GM11168 (cell line): ENCODE results near the gene MBD3L2.
"Not testable (repeated sequence)": the region's sequence is repeated elsewhere in the genome, so short reads cannot be mapped to it uniquely, and the experiment has no call there.

Source experiments
- in situ Hi-C: fragments of 300-500 bp; cut with MboI; formaldehyde crosslinking; loops from one replicate; pipeline ENCODE4 v1.12.0; 2022; ENCODE audit warnings: low sequenced_read_pairs; ENCODE audit not compliant: unreplicated experiment

Gene MBD3L2

GRCh38 chr19:7058576-7058975 is 9.5 kb downstream of the MBD3L2 start, which contains the start of gene MBD3L3:
Gene MBD3L3 (minus strand): TSS chr19:7058676. CDS start chr19:7058605, 71 bp downstream.
- in situ Hi-C loops, result not testable (repeated sequence)

GRCh38 chr19:7059977-7060376 is 10.9 kb downstream of the MBD3L2 start:
- in situ Hi-C loops, result not testable (repeated sequence)

- in situ Hi-C loops, result no loop called here
Measured at GRCh38 chr19:7063339-7063738, 14.2 kb downstream of the MBD3L2 start.

- in situ Hi-C loops, result no loop called here
Measured at GRCh38 chr19:7063764-7064418, 14.8 kb downstream of the MBD3L2 start.

- in situ Hi-C loops, result not testable (repeated sequence)
Measured at GRCh38 chr19:7067122-7067521, 18.0 kb downstream of the MBD3L2 start.

- in situ Hi-C loops, result no loop called here
Measured at GRCh38 chr19:7067716-7068115, 18.6 kb downstream of the MBD3L2 start.

- in situ Hi-C loops, result no loop called here
Measured at GRCh38 chr19:7068599-7068998, 19.5 kb downstream of the MBD3L2 start.

- in situ Hi-C loops, result no loop called here
Measured at GRCh38 chr19:7069042-7069903, 20.2 kb downstream of the MBD3L2 start, which contains the start of gene ZNF557. Gene ZNF557 (plus strand): TSS chr19:7069703. CDS start chr19:7075075, 5,372 bp downstream.

GRCh38 chr19:7069904-7070226 is 20.7 kb downstream of the MBD3L2 start:
- in situ Hi-C loops, result no loop called here

GRCh38 chr19:7072541-7072940 is 23.4 kb downstream of the MBD3L2 start:
- in situ Hi-C loops, result no loop called here

- in situ Hi-C loops, result loop anchor here (25.0 kb wide), 1 partner anchor 738 kb away; no protein-coding TSS in a partner anchor
Measured at GRCh38 chr19:7074705-7075282, 25.7 kb downstream of the MBD3L2 start.

GRCh38 chr19:7076151-7076550 is 27.0 kb downstream of the MBD3L2 start:
- in situ Hi-C loops, result loop anchor here (25.0 kb wide), 1 partner anchor 736 kb away; no protein-coding TSS in a partner anchor

- in situ Hi-C loops, result loop anchor here (25.0 kb wide), 1 partner anchor 734 kb away; no protein-coding TSS in a partner anchor
Measured at GRCh38 chr19:7078008-7078407, 28.9 kb downstream of the MBD3L2 start.

GRCh38 chr19:7083076-7083956 is 34.2 kb downstream of the MBD3L2 start:
- in situ Hi-C loops, result loop anchor here (25.0 kb wide), 1 partner anchor 729 kb away; no protein-coding TSS in a partner anchor

- in situ Hi-C loops, result loop anchor here (25.0 kb wide), 1 partner anchor 723 kb away; no protein-coding TSS in a partner anchor
Measured at GRCh38 chr19:7088999-7089398, 39.9 kb downstream of the MBD3L2 start.

GRCh38 chr19:7098096-7098495 is 49.0 kb downstream of the MBD3L2 start:
- in situ Hi-C loops, result loop anchor here (25.0 kb wide), 1 partner anchor 714 kb away; no protein-coding TSS in a partner anchor

- in situ Hi-C loops, result loop anchor here (25.0 kb wide), 1 partner anchor 713 kb away; no protein-coding TSS in a partner anchor
Measured at GRCh38 chr19:7098701-7099596, 49.8 kb downstream of the MBD3L2 start.

- in situ Hi-C loops, result loop anchor here (25.0 kb wide), 1 partner anchor 713 kb away; no protein-coding TSS in a partner anchor
Measured at GRCh38 chr19:7099597-7099921, 50.4 kb downstream of the MBD3L2 start.
